ENCODE results near the gene PRDM2.
"Not testable (repeated sequence)": the region's sequence is repeated elsewhere in the genome, so short reads cannot be mapped to it uniquely, and the experiment has no call there.

The PRDM2 gene

DNA sequence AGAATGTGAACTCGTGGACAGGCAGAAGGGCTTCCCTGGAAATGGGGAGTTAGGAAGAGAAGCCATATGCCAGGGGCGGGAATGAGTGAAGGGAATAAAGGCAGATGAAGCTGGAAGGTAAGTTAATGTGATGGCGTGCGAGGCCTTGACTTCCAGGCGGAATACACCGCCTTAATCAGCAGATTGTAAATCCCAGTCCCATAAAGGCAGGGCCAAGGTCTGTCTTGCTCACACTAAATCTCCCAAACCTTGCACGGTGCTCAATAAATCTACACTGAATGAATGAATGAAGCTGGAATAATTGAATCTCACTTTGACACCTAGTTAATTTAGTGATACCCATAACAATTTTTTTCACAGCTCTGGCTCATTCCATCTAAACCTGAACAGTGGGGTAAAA, 16.8 kb upstream of the PRDM2 start:
- no peak overlapping the region for H3K27ac ChIP-seq
- TF ChIP-seq ZFX (IDR thresholded peaks at IDR 0.05): no peak
- TF ChIP-seq, protein P1, sequence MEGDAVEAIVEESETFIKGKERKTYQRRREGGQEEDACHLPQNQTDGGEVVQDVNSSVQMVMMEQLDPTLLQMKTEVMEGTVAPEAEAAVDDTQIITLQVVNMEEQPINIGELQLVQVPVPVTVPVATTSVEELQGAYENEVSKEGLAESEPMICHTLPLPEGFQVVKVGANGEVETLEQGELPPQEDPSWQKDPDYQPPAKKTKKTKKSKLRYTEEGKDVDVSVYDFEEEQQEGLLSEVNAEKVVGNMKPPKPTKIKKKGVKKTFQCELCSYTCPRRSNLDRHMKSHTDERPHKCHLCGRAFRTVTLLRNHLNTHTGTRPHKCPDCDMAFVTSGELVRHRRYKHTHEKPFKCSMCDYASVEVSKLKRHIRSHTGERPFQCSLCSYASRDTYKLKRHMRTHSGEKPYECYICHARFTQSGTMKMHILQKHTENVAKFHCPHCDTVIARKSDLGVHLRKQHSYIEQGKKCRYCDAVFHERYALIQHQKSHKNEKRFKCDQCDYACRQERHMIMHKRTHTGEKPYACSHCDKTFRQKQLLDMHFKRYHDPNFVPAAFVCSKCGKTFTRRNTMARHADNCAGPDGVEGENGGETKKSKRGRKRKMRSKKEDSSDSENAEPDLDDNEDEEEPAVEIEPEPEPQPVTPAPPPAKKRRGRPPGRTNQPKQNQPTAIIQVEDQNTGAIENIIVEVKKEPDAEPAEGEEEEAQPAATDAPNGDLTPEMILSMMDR (conservative IDR thresholded peaks at IDR 0.05): no peak

- TF ChIP-seq, protein P1 (conservative IDR thresholded peaks at IDR 0.05): no peak
- no peak for TF ChIP-seq ZFX (IDR thresholded peaks at IDR 0.05)
- no peak overlapping the region for H3K27ac ChIP-seq
Observed at GRCh38 chr1:13687151-13687715, 12.8 kb upstream of the PRDM2 start.

DNA sequence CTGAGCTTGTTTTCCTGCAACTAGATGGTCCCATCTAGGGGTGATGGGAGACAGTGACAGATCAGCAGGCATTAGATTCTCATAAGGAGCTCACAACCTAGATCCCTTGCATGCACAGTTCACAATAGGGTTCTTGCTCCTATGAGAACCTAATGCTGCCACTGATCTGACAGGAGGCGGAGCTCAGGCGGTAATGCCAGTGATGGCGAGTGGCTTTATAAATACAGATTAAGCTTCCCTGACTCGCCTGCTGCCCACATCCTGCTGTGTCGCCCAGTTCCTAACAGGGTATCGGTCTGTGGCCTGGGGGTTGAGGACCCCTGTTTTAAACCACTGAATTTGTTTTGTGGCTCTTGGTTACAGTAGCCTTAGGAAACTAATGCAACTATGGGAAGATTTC, 6.9 kb upstream of the PRDM2 start:
- not testable (repeated sequence) for H3K27ac ChIP-seq

GRCh38 chr1:13694886-13695684, 4.9 kb upstream of the PRDM2 start:
- H3K27ac ChIP-seq: no peak overlapping the region
- TF ChIP-seq, protein P1 (conservative IDR thresholded peaks at IDR 0.05): no peak
- TF ChIP-seq ZFX (IDR thresholded peaks at IDR 0.05): no peak

- TF ChIP-seq ZFX (IDR thresholded peaks at IDR 0.05): no peak
- TF ChIP-seq, protein P1 (conservative IDR thresholded peaks at IDR 0.05): no peak
- H3K27ac ChIP-seq: no peak overlapping the region
Observed at GRCh38 chr1:13697738-13698137, 2.2 kb upstream of the PRDM2 start.

DNA sequence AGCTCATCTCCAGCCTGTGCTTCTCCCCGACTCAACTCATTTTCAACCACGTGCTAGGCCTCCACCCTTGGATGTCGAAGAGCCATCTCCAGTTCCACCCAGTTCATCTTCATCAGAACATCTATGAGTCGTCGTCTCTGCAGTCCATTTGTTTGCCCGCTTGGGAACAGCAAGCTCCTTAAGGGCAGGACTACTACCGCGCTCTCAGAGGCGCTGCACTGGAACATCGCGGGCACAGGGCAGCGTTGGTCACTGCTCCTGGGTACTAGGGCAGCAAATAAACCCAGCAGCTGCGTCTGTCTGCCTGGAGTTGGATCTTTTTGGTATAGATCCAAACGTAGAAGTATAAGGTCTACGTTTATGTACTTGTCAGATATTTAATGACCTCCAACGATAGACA, 478 bp upstream of the PRDM2 start:
- peak overlapping the region; percentile 69 for H3K27ac ChIP-seq
- TF ChIP-seq, protein P1 (conservative IDR thresholded peaks at IDR 0.05): no peak
- no peak for TF ChIP-seq ZFX (IDR thresholded peaks at IDR 0.05)

- TF ChIP-seq ZFX (IDR thresholded peaks at IDR 0.05): 0 out of 2 replicates have a peak, but pooled peaks have one; percentile 29
- TF ChIP-seq, protein P1 (conservative IDR thresholded peaks at IDR 0.05): no peak
- peak overlapping the region; percentile 69 for H3K27ac ChIP-seq
Observed at GRCh38 chr1:13700521-13701270, 708 bp downstream of the PRDM2 start.

Measured in C4-2B (cell line).